ENCODE results near the gene MROH9.
"Not testable (repeated sequence)": the region's sequence is repeated elsewhere in the genome, so short reads cannot be mapped to it uniquely, and the experiment has no call there.

MROH9 gene

DNA sequence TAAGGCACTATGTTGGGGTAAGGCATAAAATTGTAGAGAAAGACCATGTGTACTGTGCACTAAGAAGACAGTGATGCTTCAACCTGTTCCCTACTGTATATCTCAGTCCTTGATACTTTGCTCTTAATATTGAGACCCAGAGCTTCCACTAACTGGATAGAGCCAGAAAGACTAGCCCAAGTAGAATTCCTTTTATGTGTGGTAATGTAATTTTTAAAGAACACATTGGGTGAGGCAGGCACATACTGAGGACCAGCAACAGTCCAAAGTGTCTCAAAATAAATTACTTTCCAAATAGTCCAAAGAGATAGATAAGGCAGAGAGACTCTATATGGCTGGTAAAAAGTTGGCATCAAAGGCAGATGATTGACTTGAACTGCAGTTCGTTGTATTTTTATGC is 31.4 kb upstream of the MROH9 start:
- Histone ChIP-seq H3K36me3 (ENCODE audit: control insufficient read depth, insufficient read depth, low read length) (no peaks in the 10 kb centered on the region), H3K27me3 (replicated peaks; ENCODE audit: control insufficient read depth, insufficient read depth, low read length) (no peaks in the 10 kb centered on the region), H3K4me3 (replicated peaks; ENCODE audit: low read depth, low read length) (no peak overlapping the region)
- DNase-seq (ENCODE audit: extremely low read depth, insufficient read length), result no peak
- TF ChIP-seq CTCF (IDR thresholded peaks at IDR 0.05; ENCODE audit: insufficient read depth, low read length, poor library complexity, severe bottlenecking), result no peak

DNA sequence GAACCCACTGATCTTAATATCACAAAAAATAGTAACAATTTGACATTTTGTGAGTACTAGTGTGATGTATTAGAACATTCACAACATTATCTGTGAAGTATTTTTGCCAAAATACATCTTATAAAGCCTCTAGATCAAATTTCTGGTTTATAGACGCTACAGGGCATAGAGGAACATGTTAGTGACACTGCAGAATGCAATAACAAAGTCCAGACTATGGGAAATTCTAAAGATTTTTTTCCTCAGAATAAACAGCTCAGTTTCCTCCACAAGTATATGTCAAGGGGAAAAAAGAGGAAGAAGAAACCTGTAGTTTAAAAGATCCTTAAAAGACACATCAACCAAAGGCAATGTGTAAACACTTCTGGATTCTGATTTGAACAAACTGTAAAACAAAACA is 26.4 kb upstream of the MROH9 start:
- DNase-seq (ENCODE audit: extremely low read depth, insufficient read length), result no peak
- Histone ChIP-seq H3K36me3 (ENCODE audit: control insufficient read depth, insufficient read depth, low read length) (no peaks in the 10 kb centered on the region), H3K4me3 (replicated peaks; ENCODE audit: low read depth, low read length) (no peak overlapping the region), H3K27me3 (replicated peaks; ENCODE audit: control insufficient read depth, insufficient read depth, low read length) (no peaks in the 10 kb centered on the region)
- TF ChIP-seq CTCF (IDR thresholded peaks at IDR 0.05; ENCODE audit: insufficient read depth, low read length, poor library complexity, severe bottlenecking), result no peak

GRCh38 chr1:170910273-170910672 is 25.1 kb upstream of the MROH9 start:
- no peaks in the 10 kb centered on the region for H3K27me3 ChIP-seq (replicated peaks; ENCODE audit: control insufficient read depth, insufficient read depth, low read length)
- H3K36me3 ChIP-seq (ENCODE audit: control insufficient read depth, insufficient read depth, low read length), result no peaks in the 10 kb centered on the region
- no peak for DNase-seq (ENCODE audit: extremely low read depth, insufficient read length)
- no peak for TF ChIP-seq CTCF (IDR thresholded peaks at IDR 0.05; ENCODE audit: insufficient read depth, low read length, poor library complexity, severe bottlenecking)
- H3K4me3 ChIP-seq (replicated peaks; ENCODE audit: low read depth, low read length), result no peak overlapping the region

DNA sequence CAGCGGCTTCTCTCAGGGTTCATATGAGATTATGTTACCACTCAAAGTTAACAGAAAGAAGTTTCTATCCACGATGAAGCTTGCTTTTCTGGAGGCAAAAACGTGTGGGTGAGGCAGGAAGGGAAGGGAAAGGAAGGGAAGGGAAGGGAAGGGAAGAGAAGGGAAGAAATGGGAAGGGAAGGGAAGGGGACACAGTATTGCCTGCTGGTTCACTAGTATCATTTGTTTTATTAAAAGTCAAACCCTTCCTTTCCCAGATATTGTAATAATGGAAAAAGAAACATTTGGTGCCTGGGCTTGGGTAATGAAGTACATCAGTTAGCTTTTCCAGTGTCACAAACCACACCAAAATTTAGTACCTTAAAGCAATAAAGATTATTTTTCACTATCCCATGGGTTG is 18.0 kb upstream of the MROH9 start:
- Histone ChIP-seq H3K36me3 (ENCODE audit: control insufficient read depth, insufficient read depth, low read length) (no peaks in the 10 kb centered on the region), H3K4me3 (replicated peaks; ENCODE audit: low read depth, low read length) (no peak overlapping the region), H3K27me3 (replicated peaks; ENCODE audit: control insufficient read depth, insufficient read depth, low read length) (no peaks in the 10 kb centered on the region)
- TF ChIP-seq CTCF (IDR thresholded peaks at IDR 0.05; ENCODE audit: insufficient read depth, low read length, poor library complexity, severe bottlenecking), result no peak
- DNase-seq (ENCODE audit: extremely low read depth, insufficient read length), result no peak

GRCh38 chr1:170924656-170925055 is 10.7 kb upstream of the MROH9 start:
- H3K36me3 ChIP-seq (ENCODE audit: control insufficient read depth, insufficient read depth, low read length); DNase-seq (ENCODE audit: extremely low read depth, insufficient read length); H3K27me3 ChIP-seq (replicated peaks; ENCODE audit: control insufficient read depth, insufficient read depth, low read length); H3K4me3 ChIP-seq (replicated peaks; ENCODE audit: low read depth, low read length): not testable (repeated sequence)

GRCh38 chr1:170927955-170928840 is 7.1 kb upstream of the MROH9 start:
- TF ChIP-seq CTCF (IDR thresholded peaks at IDR 0.05; ENCODE audit: insufficient read depth, low read length, poor library complexity, severe bottlenecking), result no peak
- H3K36me3 ChIP-seq (ENCODE audit: control insufficient read depth, insufficient read depth, low read length), result no peaks in the 10 kb centered on the region
- DNase-seq (ENCODE audit: extremely low read depth, insufficient read length), result no peak
- no peaks in the 10 kb centered on the region for H3K27me3 ChIP-seq (replicated peaks; ENCODE audit: control insufficient read depth, insufficient read depth, low read length)
- H3K4me3 ChIP-seq (replicated peaks; ENCODE audit: low read depth, low read length), result no peak overlapping the region
